HG03139 (cell line): ENCODE data around the gene SNRPD1.
"Not testable (repeated sequence)": the region's sequence is repeated elsewhere in the genome, so short reads cannot be mapped to it uniquely, and the experiment has no call there.

Source experiments
- ATAC-seq: cut with Tn5 transposase; IDR thresholded peaks from one replicate; pipeline ENCODE4 v1.9.1; 2021; ENCODE audit not compliant: unreplicated experiment

The SNRPD1 gene

DNA sequence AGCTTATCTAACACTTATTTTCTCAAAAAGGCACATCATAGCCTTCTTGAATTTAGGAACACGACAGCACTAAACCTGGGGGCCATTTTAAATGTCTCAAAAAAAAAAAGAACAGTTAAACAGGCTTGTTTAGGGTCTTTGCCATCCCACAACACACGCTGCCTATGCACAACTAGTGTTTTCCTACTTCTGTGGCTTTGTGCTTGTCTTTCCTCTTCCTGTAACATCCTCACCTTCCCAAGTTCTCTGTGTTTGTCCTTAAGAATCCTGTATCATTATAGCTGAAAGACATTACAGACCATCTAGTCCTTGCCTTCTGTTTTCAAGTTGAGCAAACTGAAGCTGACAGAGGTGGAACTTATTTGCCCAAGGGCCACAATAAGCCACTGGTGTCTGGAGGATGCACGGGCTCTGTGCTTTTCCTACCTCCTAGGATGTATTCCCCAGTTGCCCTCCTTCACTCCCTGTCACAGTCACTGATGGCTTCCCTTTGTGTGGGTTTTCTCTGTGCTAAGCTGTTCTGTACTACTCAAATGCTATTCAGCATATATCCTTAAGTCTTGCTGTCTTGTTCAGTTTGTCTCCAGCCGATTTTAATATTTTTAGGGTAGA is 22.6 kb downstream of the SNRPD1 start:
- ATAC-seq, result no peak

DNA sequence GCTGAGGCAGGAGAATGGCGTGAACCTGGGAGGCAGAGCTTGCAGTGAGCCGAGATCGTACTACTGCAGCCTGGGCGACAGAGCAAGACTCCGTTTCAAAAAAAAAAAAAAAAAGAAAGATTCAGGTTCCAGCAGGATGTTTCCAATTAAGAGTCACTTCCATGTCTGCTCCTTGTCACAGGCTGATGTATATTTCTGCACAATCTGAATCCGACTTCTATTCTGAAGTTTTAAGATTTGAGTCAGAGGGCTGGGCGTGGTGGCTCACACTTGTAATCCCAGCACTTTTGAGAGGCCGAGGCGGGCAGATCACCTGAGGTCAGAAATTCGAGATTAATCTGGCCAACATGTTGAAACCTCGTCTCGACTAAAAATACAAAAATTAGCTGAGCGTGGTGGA is 24.7 kb downstream of the SNRPD1 start:
- no peak for ATAC-seq

GRCh38 chr18:21638822-21639221 is 26.7 kb downstream of the SNRPD1 start:
- ATAC-seq, result no peak

DNA sequence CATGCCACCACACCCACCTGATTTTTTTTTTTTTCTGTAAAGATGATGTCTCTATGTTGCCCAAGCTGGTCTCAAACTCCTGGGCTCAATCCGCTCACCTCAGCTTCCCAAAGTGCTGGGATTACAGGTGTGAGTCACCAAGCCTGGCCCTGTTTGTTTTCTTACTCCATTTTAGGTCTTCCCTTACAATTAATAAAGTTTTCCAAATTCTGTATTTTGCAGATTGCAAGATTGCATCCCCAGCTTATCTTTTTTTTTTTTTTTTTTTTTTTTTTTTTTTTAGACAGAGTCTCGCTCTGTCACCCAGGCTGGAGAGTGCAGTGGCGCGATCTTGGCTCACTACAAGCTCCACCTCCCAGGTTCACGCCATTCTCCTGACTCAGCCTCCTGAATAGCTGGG is 28.3 kb downstream of the SNRPD1 start:
- not testable (repeated sequence) for ATAC-seq

- ATAC-seq, result no peak
These were observed 38.2 kb downstream of the SNRPD1 start for GRCh38 chr18:21650311-21650710.

GRCh38 chr18:21652073-21652472 is 40.0 kb downstream of the SNRPD1 start:
- no peak for ATAC-seq

GRCh38 chr18:21653361-21653760 is 41.2 kb downstream of the SNRPD1 start:
- no peak for ATAC-seq

GRCh38 chr18:21656402-21656801 is 44.3 kb downstream of the SNRPD1 start:
- ATAC-seq, result no peak

DNA sequence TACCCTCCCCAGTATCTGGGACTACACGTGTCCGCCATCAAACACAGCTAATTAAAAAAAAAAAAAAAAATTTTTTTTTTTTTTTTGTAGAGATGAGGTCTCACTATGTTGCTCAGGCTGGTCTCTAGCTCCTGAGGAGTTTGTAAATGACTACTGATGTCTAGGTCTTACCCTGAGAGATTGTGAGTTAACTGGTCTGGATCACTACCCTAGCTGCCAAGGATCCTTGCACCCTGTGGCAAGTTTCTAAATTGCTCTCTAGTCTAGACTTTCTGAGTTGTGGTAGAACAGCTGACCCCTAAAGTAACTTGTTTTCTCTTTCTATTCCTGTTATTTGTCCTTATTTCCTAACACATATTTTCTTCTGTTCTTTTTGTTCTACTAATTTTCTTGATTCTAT is 48.0 kb downstream of the SNRPD1 start:
- no peak for ATAC-seq

DNA sequence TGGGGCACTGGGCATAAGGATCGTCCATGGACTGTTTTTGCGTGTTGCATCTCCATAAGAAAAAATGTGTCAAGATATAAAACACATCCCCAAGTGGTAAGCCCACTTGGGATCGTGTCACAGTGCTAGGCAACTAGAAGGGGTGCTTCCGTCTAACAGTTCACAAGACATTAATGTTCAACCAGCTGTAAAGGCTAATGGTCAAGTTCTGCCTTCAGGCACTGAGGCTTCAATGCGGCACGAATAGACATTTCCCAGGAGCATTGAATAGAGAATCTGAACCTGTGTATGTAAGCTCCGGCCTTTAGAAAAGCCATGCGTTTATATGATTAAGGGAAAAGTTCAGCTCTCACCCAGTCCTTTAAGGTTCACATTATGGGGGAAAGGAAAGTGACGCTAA is 50.5 kb downstream of the SNRPD1 start:
- no peak for ATAC-seq

GRCh38 chr18:21663578-21663977 is 51.5 kb downstream of the SNRPD1 start:
- ATAC-seq, result no peak

DNA sequence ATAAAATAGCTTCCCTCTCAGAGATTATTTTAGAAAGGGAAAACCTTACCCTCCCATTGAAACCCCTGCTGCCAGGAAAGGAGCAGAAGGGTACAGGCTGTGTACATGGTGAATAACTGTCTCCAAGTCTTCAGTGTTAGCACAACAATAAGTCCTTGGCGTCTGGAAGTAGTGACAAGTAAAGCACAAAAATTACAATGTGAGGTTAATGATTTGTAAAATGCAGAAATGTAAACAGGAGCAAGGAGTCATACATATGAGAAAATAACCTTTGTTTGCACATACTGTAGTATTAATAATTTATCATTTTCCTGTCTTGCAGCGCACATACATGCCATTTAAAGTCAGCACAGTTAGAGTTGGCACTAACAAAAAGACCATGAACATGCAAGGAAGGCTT is 52.0 kb downstream of the SNRPD1 start:
- no peak for ATAC-seq

GRCh38 chr18:21669736-21670285 is 57.7 kb downstream of the SNRPD1 start:
- no peak for ATAC-seq

DNA sequence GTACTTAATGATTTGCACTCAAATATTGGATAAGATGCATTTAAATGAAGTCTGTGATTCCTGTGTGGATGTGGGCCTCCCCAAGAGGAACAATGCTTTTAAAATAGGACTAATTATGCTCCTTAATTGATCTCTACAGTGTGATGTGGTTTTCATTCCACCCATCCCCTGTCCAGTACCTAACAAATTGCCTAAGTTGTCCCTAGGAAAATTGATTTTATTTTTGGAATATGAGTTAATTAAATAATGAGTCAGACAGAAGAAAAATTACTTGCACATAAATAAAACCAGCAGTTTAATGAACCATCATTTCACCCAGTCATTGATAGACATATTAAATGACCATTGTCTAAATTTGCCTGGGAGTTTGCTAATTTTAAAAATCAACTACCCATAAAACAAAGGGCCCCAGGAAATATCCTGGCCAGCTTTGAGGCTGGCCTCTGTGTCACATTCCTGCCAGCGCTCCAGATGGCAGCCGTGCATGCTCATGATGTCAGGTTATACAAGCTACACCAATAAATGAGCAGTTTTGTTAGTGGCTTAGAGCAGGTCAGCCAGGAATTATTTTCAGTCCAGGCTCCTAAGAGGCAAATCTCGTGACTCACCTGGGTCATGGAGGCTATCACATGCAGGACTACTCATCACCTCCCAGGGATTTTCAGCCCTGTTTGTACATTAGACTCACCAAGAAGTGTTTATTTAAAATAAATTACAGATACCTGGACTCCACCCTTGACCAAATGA is 60.6 kb downstream of the SNRPD1 start:
- ATAC-seq, result no peak

DNA sequence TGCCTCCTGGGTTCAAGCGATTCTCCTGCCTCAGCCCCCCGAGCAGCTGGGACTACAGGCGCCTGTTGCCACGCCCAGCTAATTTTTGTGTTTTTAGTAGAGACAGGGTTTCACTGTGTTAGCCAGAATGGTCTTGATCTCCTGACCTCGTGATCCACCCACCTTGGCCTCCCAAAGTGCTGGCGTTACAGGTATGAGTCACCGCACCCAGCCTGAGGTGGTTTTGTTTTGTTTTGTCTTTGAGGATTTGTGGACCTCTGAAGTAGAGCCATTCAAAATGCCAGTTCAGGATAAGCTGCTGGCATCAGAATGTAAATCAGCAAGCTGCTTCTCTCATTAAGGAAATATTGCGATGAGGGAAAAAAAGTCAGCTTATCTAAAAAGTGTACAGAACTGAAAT is 63.2 kb downstream of the SNRPD1 start:
- ATAC-seq, result not testable (repeated sequence)

DNA sequence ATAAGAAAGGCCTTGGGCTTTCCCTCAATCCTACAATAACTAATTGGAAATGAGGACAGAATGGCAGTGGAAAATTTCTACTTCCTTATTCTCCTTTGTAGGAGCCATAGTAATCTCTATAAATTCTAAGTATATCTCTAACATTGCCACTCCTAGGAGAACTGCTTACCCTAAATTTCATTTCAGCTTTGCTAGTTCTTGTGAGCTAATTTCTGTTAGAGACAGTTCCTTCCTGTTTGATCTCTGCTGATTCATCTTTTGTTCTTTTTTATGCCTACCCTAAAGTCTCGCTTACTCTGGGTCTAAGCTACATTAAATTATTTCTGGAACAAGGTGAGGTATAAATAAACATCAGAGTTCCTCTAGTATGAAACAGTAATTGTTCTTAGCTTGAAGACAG is 66.7 kb downstream of the SNRPD1 start:
- ATAC-seq, result no peak

DNA sequence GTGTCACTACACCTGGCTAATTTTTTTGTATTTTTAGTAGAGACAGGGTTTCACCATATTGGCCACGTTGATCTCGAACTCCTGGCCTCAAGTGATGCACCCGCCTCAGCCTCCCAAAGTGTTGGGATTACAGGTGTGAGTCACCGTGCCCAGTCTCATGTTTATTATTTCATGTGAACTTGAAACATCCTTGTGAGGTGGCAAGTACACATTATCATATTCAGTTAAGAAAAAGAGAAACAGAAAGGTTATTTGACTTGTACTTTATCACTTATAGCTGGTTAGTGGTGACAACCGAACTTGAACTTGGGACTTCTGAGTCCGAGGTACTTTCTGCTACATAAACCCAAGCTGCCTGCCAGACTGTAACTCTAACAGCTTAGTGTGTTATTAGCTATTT is 68.0 kb downstream of the SNRPD1 start:
- ATAC-seq, result no peak

DNA sequence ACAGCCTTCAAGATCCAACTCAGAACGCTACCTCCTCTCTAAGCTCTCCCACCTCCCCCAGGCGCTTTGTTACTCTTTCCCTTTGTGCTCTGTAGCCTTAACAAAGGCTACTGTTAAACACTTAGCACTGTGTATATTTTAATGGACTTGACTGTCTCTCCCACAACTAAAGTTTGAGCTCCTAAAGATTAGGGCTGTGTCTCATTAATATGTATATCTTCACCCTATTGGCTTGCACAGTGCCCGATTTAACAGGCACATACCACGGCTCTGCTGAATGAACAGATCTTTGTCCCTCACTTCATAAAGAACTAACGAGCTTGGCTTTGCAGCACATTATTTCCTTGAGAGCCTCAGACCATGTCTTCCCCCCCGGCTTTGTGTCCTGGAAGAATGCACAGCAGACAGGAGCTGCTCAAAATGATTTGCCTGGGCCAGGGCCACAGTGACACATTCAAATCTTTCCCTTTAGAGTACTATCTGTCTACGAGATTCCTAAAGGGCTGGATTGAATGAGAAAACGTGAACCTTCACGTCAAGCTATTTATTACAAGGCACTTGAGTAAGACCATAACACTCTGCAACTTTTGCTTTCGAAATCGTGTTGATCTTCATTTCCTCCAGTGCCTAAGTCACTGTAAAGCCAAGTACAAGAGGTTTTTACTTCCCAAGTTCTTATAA is 70.4 kb downstream of the SNRPD1 start:
- ATAC-seq, result no peak
